Measurements from ENCODE around the gene LRMDA.

LRMDA gene

DNA sequence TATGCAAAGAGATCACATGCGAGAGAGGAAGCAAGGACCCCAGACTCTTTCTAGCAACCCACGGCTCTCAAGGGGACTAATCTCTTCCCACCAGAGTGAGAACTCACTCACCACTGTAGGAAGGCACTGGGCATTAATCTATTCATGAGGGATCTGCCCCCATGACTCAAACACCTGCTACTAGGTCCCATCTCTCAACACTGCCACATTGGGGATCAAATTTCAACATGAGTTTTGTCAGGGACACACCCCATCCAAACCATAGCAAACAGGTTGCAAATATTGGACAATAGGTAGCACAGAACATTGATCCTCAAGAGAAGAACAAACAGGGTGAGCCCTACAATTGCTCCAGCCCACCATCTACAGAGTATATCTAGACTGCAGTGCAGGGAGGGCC, 740.6 kb downstream of the LRMDA start:
- no peak for DNase-seq (ENCODE audit: low read depth)

DNA sequence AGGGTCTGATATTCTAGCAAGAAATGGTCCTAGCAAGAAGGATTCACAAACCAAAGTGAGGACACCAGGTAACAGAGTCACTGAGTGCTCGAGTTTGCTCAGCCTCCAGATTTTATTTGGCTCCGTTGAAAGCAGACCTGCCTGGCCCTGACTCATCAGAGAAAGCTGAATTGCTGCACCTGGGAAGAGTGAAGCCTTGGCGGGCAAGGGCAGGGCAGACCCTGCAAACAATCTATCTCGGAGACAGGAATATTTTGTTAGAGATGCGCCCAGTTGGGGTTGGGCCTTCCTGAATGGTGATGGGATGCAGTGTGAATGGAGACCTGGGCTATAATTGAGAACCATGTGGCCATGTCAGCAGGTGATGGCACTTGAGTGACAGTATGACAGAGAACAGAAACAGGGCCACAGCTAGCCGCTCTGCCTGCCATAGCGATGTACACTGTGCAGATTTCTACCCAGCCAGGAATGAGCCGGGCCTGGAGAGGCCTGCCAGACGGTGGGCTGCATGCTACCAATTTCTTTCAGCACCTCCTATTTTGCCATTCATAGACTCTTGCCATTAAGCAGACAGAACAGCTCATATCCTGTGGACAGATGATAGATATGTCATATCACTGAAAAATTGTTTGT, 744.2 kb downstream of the LRMDA start:
- DNase-seq (ENCODE audit: low read depth): no peak

- DNase-seq (ENCODE audit: low read depth): no peak
Measured at GRCh38 chr10:76176166-76176550, 744.7 kb downstream of the LRMDA start.

GRCh38 chr10:76177936-76178335, 746.5 kb downstream of the LRMDA start:
- DNase-seq (ENCODE audit: low read depth): no peak

DNA sequence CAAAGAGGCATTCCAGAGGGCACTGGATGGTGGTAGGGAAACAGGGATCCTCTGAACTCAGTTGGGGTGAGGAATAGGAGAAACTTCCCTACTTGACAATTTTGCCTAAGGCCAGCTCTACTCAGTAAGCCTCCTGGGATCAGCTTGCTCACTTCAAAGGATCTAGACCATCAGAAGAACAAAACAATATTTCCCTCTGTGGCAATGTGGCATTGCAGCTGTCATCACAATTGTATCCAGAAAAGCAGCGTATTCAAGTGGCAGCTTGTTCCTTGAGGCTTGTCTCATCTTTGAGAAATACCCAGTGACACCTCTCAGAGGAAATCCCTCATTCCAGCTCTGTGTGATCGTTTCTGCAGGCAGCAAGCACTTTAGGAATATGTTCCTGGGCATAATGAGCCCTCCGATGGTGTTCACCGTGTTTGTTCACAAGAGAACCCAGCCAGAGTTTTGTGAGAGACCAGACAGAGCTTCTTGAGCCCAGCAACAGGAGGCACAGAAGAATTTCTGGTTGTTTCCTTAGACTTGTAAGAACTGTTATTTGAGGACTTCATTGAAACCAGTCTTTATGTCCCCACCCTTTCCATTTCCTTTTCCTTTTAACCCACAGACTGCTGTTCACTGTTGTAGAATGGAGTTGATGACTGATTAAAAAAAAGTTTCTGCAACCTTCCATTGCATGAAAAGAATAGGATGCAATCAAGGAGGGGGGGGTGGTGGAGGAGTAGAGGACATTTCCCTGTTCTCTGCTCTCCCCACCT, 747.3 kb downstream of the LRMDA start:
- DNase-seq (ENCODE audit: low read depth): no peak

DNA sequence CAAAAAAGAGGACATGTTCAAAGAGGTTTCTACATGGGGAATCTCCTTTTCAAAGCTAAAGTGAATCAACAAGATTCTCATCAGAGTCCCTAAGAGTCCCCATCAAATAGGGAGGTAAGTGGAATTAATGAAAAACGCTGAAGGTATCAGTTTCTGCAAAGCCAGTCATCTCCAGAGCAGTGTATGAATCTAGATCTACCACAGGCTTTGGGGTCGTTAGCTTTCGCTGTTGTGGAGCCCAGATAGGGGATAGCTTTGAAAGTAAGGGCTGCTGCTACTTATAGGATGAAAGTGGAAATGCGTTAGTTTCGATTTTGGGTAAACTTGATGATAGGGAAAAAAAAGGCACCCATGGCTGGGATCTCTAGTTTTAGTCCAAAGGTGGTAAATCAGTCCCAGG, 748.4 kb downstream of the LRMDA start:
- DNase-seq (ENCODE audit: low read depth): no peak

GRCh38 chr10:76184647-76185046, 753.2 kb downstream of the LRMDA start:
- DNase-seq (ENCODE audit: low read depth): no peak

- no peak for DNase-seq (ENCODE audit: low read depth)
Measured at GRCh38 chr10:76185471-76186301, 754.3 kb downstream of the LRMDA start.

- DNase-seq (ENCODE audit: low read depth): no peak
Measured at GRCh38 chr10:76188216-76188615, 756.8 kb downstream of the LRMDA start.

DNA sequence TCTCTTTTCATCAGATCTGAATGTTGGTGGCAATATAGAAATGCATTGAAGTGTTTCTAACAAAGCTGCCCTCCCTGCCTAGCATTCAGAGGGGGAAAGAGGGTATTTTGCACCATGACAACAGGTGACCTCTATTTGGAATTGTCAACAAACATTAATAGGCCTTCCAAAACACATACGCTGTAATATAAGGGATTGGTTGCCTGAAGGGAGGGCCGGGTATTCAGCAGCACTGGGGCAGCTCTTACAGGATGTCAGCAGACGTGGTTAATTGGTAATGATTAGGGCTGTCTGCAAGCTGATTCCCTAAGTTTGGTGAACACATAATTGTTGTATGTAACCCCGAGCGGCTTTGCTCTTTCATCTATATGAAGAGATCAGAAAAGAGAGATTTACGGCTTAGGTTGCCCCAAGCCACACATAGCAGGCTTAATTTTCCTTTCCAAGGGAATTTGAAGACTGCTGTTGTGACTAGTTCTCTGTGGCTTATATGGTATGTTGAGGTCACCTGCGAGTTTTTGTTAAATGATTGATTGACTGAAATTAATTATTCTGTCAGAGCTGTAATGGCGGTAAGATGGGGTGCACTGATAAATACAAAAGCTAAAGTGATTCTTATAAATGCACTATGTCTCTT, 759.3 kb downstream of the LRMDA start:
- no peak for DNase-seq (ENCODE audit: low read depth)

GRCh38 chr10:76191336-76191735, 759.9 kb downstream of the LRMDA start:
- DNase-seq (ENCODE audit: low read depth): no peak

- DNase-seq (ENCODE audit: low read depth): no peak
Measured at GRCh38 chr10:76192151-76192550, 760.7 kb downstream of the LRMDA start.

DNA sequence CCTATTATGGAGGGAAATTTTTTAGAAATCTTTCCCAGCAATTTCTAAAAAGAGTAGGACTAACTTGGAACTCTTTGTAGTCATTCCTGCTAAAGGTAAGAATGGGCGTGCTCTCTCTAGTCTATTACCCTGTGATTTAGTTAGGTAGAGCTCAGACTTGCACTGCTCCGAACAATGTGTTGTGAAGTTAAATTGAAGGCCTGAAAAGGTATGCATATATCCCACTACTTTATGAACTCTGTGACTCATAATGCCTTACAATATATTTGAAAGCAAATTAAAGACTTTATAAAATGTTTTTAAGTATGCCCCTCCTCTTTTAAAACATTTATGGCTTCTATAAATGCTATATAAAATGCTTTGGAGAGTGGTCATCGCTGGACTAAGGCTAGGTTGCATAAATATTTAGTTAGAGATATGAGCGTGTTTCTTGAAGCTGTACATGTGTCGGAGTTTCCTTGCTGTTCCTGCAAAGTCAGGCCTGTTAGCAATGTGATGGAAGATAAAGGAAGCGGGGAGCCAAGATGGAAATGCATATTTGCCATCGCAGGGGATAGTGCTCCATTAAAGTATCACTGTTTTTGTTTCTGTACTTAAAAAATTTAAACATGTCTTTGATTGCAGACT, 761.4 kb downstream of the LRMDA start:
- DNase-seq (ENCODE audit: low read depth): no peak

DNA sequence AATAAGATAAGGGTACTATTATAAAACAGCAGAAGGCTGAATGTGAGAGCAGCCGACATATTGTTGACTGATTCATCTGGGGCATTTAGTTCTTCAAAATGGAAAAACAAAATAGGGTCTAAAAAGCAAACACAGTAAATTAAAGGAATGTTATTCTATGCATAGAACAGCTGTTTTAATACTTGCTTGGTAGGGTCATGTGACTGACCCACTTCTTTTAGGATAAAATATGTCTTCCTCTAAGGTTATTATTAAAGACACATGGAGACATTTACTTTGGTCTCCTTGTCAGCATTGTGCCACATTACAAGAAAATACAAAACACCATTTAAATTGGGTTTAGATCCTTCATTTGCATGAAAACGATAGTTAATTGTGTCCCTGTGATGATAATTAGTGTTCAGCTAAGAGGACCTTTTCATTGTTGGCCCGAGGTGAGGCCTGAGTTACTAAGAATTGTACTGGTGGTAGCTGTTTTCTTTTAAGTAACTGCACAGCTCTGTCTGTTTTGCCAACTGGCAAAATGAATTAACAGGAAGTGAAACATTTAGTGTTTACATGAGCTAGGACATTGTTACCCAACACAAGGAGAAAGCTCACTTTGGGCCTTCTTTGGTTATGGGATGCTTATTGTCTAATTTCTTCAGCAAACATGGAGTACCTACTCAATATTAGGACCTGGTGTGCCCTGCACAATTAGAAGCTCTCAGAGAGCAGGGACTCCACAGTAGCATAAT, 764.4 kb downstream of the LRMDA start:
- no peak for DNase-seq (ENCODE audit: low read depth)

DNA sequence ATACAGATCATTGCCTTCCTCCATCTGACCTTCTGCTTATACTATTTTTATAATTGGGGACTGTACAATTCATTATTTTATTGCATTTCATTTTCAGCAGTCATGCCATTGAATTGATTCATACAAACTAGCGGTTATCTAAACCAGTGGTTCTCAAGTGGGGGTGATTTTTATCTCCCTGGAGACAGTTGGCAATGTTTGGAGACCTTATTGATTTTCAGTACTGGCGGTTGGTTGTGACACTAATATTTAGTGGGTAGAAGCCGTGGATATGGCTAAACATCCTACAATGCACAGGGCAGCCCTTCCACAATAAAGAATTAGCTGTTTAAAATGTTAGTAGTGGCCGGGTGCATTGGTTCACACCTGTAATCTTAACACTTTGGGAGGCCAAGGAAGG, 765.9 kb downstream of the LRMDA start:
- DNase-seq (ENCODE audit: low read depth): no peak

GRCh38 chr10:76198287-76199035, 767.0 kb downstream of the LRMDA start:
- no peak for DNase-seq (ENCODE audit: low read depth)

DNA sequence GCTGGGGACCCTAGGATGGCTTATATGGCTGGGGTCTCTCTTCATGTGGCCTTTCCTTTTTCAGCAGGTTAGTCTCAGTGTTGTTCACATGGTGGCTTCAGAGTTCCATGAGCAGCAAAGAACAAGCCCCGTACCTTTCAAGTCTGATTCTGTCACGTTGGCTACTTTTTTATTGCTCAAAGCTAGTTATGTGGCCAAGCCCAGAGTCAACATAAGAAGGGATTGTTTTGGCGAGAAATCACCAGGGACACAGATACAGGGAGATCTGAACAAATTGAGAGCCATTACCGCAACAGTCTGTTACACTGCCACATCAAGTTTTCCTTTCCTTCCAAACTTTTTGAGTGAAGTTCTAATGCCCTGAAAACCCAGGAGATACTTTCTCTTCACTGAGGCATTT, 770.5 kb downstream of the LRMDA start:
- no peak for DNase-seq (ENCODE audit: low read depth)

- DNase-seq (ENCODE audit: low read depth): no peak
Measured at GRCh38 chr10:76202777-76203176, 771.4 kb downstream of the LRMDA start.

GRCh38 chr10:76205361-76205760, 773.9 kb downstream of the LRMDA start:
- DNase-seq (ENCODE audit: low read depth): no peak

DNA sequence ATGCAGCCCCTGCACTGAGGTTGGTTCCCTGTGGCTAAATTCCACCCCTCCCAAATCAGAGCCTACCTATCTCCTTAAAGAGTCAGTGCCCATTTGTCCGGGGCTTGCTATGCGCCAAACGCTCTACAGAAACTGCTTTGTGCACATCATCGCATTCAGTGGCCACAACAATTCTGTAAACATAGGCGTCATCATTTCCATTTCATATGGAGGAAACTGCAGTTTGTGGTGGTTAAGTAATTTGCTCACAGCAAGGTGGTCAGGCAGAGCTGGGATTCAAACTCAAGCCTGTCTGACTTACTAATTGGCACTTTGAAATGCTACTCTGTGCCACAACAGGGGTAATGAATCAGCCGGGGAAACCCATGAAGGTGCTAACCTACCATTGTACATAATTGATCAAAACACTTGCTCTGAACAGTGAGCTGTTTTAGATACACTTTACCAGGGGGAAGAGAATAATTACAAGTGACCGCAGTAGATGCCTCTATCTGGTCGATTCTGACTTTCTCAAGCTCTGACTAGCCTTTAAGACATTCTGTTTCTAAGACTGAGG, 775.5 kb downstream of the LRMDA start:
- no peak for DNase-seq (ENCODE audit: low read depth)

Measured in activated T-cell treated with anti-CD3 and anti-CD28 coated beads for 1 hour (primary cell).